ENCODE measurements around the gene ARID5B.

ARID5B gene

DNA sequence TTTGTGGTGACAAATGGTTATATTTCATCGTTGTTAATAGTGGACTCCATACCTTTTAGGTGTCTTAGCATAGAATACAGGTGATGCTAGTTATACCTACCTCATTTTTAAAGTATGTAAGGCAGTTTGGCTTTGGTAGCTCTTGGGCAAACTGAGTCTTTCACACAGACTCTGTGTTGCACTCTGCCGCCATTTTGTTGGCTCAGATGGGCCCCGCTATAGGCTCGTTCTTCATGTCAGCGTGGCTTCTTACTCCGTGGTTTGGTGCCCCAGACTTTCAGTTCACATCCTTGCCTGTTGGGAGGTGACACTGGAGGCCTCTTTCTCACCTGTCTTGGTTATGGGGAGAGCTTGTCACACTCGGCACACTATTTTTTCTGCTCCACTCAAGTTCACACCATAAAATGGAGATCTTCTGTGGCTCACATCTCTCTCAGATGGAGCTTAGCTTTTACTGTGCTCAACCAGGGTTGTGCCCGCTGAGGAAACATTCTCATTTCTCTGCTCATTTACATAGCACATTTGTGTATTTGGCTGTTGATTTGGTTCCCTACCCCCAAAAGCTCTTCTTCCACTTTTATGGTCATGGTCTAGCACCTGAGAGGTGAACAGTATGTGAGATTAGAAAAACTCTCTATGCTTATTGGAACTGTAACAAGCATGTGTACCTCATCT, 178.5 kb downstream of the ARID5B start:
- H3K4me2 ChIP-seq (ENCODE audit: low read depth, low read length) = no peak overlapping the region
- no peak overlapping the region for H3K9ac ChIP-seq (ENCODE audit: low read length)

DNA sequence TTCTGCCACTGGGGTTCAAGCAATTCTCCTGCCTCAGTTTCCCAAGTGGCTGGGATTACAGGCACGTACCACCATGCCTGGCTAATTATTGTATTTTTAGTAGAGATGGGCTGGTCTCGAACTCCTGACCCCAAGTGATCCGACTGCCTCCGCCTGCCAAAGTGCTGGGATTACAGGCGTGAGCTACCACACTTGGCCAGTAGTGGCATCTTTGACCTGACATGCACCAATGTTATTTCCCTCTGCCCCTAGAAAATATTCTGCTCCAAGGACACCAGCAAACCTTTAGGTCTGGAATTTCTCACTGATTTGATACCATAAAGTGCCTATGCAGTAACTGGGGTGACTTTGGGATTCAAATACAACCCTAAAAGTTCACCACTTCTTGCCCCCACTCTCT, 179.4 kb downstream of the ARID5B start:
- H3K36me3 ChIP-seq (replicated peaks; ENCODE audit: insufficient read depth, low read length) = peaks cover 17% of the 10 kb centered on the region
- no peak overlapping the region for H2AFZ ChIP-seq (ENCODE audit: low read length)
- no peaks in the 10 kb centered on the region for H3F3A ChIP-seq (ENCODE audit: insufficient read depth, low read length)
- no peak for DNase-seq
- TF ChIP-seq EZH2phosphoT487 (IDR thresholded peaks at IDR 0.05; ENCODE audit: low read length) (no peak), EZH2 (optimal IDR thresholded peaks at IDR 0.05; ENCODE audit: low read depth, low read length) (no peak), CTCF (IDR thresholded peaks at IDR 0.05; ENCODE audit: low read length) (no peak)
- peaks cover 100% of the 10 kb centered on the region for H3K79me2 ChIP-seq (ENCODE audit: low read length)
- peaks cover 4% of the 10 kb centered on the region; the same call in 1 of the 2 replicates for H4K20me1 ChIP-seq (ENCODE audit: insufficient read depth, low read length)
- H3K4me3 ChIP-seq (ENCODE audit: low read length) = no peak overlapping the region
- no peak overlapping the region for H3K9ac ChIP-seq (ENCODE audit: low read length)
- peaks cover 12% of the 10 kb centered on the region for H3K4me1 ChIP-seq (ENCODE audit: low read length)
- H3K27ac ChIP-seq (ENCODE audit: low read length) = no peak overlapping the region
- no peaks in the 10 kb centered on the region for H3K9me3 ChIP-seq (replicated peaks; ENCODE audit: insufficient read depth, low read length)
- no peak overlapping the region for H3K4me2 ChIP-seq (ENCODE audit: low read depth, low read length)
- no peaks in the 10 kb centered on the region for H3K9me2 ChIP-seq (replicated peaks; ENCODE audit: insufficient read depth, low read length)
- H3K27me3 ChIP-seq (replicated peaks; ENCODE audit: insufficient read depth, low read length) = no peaks in the 10 kb centered on the region

More for the DNA sequence above, 178.5 kb downstream of the ARID5B start:
- Histone ChIP-seq H3K4me1 (ENCODE audit: low read length) (peaks cover 12% of the 10 kb centered on the region), H3K27me3 (replicated peaks; ENCODE audit: insufficient read depth, low read length) (no peaks in the 10 kb centered on the region), H3F3A (ENCODE audit: insufficient read depth, low read length) (no peaks in the 10 kb centered on the region), H4K20me1 (ENCODE audit: insufficient read depth, low read length) (peaks cover 4% of the 10 kb centered on the region; the same call in 1 of the 2 replicates), H3K27ac (ENCODE audit: low read length) (no peak overlapping the region), H3K79me2 (ENCODE audit: low read length) (peaks cover 99% of the 10 kb centered on the region), H2AFZ (ENCODE audit: low read length) (no peak overlapping the region), H3K9me3 (replicated peaks; ENCODE audit: insufficient read depth, low read length) (no peaks in the 10 kb centered on the region), H3K9me2 (replicated peaks; ENCODE audit: insufficient read depth, low read length) (no peaks in the 10 kb centered on the region), H3K36me3 (replicated peaks; ENCODE audit: insufficient read depth, low read length) (peaks cover 9% of the 10 kb centered on the region), H3K4me3 (ENCODE audit: low read length) (no peak overlapping the region)
- no peak for TF ChIP-seq EZH2phosphoT487 (IDR thresholded peaks at IDR 0.05; ENCODE audit: low read length)
- no peak for TF ChIP-seq EZH2 (optimal IDR thresholded peaks at IDR 0.05; ENCODE audit: low read depth, low read length)
- no peak for TF ChIP-seq CTCF (IDR thresholded peaks at IDR 0.05; ENCODE audit: low read length)
- DNase-seq = no peak

- no peak overlapping the region for H3K9ac ChIP-seq (ENCODE audit: low read length)
- peaks cover 12% of the 10 kb centered on the region for H3K4me1 ChIP-seq (ENCODE audit: low read length)
- peaks cover 96% of the 10 kb centered on the region for H3K79me2 ChIP-seq (ENCODE audit: low read length)
- H3K27me3 ChIP-seq (replicated peaks; ENCODE audit: insufficient read depth, low read length) = no peaks in the 10 kb centered on the region
- H4K20me1 ChIP-seq (ENCODE audit: insufficient read depth, low read length) = peaks cover 4% of the 10 kb centered on the region; the same call in 1 of the 2 replicates
- no peak overlapping the region for H2AFZ ChIP-seq (ENCODE audit: low read length)
- no peaks in the 10 kb centered on the region for H3K9me3 ChIP-seq (replicated peaks; ENCODE audit: insufficient read depth, low read length)
- no peak for DNase-seq
- no peak overlapping the region for H3K4me3 ChIP-seq (ENCODE audit: low read length)
- H3K27ac ChIP-seq (ENCODE audit: low read length) = no peak overlapping the region
- H3K9me2 ChIP-seq (replicated peaks; ENCODE audit: insufficient read depth, low read length) = no peaks in the 10 kb centered on the region
- no peak overlapping the region for H3K4me2 ChIP-seq (ENCODE audit: low read depth, low read length)
- no peak for TF ChIP-seq CTCF (IDR thresholded peaks at IDR 0.05; ENCODE audit: low read length)
- TF ChIP-seq EZH2 (optimal IDR thresholded peaks at IDR 0.05; ENCODE audit: low read depth, low read length) = no peak
- peaks cover 20% of the 10 kb centered on the region for H3K36me3 ChIP-seq (replicated peaks; ENCODE audit: insufficient read depth, low read length)
- no peaks in the 10 kb centered on the region for H3F3A ChIP-seq (ENCODE audit: insufficient read depth, low read length)
Observed at GRCh38 chr10:62081341-62082270, 180.1 kb downstream of the ARID5B start.
